Measurements from ENCODE around the gene P2RX1. TPM values are rescaled to one million over a fixed set of nuclear protein-coding genes. Genes with fewer than 3 reads are reported as not detected.
A peak's percentile ranks its signal among the peaks of the same experiment; 100 is the strongest.

The P2RX1 gene
- polyA plus RNA-seq, 12 donors: 1.7 to 28.8 (median 2.5) TPM; not detected in 1

DNA sequence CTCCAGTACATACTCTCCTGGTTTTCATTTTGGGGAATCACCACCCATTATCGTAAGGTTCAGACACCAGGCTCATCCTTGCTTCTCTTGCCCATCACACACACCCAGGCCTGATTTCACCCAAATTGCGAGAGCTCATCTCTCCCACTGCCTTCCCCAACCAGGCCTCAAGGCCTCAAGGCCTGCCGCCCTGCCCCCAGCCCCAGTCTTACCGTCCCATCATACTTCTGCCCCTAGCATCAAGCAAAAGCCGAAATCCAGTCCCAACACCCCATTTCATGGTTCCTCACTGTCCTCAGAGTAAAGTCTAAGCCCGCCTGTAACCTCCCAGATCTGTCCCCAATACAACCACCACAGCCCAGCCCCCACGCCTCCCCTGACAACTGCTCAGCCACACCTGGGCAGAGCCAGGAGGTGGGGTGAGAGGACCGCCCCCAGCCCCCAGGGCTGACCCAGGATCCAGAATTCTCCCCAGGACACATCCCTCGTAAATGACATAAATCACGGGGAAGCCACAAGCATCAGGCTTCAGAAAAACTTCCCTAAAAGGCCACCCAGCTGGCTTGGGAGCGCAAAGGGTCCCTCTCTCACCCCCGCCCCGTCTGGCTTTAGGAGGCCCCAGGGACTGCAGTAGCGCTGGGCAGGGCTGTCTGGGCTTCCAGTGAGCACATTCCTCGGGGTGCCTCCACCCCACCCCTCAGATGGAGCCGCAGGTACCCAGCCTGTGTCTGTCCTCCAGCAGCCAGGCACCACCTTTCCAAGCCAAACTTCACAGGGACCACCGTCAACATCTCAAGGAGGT is 9.6 kb upstream of the P2RX1 start:
- no peak for DNase-seq

DNA sequence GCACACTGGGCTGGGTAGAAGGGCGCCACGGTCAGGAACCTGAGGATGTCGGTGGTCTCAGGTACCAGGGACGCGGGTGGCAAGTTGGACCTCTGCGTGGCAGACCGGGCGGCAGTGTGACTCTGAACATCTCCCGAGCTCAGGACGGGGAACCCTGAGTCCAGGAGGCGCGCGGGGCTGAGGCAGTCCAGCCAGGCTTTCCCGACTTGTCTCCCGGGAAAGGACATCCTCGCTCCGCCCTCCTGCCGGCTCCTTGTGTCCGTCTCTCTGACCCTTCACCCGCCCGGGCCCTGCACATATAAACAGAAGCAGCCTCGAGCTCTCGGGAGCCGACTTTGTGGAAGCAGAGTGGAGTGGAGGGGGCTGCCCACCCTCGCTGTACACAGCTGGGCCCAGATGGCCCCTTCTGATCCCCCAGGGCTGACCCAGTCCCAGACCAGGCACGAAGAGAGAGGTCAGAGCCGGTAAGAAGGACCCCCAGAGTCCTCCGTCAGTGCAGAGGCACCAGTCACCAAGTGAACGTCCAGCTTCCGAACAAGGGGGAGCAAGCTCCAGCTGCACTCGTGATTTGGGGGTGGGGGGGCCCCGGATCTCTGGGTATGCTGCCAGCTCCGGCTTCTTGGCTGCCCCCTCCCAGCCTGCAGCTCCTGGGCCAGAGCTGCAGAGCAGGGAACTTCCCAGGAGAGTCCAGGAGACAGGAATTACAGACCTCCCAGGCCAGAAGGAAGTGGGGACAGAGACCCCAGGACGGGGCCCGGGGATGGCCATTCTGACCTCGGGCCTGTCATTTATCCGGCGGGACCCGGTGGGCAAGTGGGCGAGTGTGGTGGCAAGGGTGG is 8.5 kb upstream of the P2RX1 start:
- no peak for DNase-seq

DNA sequence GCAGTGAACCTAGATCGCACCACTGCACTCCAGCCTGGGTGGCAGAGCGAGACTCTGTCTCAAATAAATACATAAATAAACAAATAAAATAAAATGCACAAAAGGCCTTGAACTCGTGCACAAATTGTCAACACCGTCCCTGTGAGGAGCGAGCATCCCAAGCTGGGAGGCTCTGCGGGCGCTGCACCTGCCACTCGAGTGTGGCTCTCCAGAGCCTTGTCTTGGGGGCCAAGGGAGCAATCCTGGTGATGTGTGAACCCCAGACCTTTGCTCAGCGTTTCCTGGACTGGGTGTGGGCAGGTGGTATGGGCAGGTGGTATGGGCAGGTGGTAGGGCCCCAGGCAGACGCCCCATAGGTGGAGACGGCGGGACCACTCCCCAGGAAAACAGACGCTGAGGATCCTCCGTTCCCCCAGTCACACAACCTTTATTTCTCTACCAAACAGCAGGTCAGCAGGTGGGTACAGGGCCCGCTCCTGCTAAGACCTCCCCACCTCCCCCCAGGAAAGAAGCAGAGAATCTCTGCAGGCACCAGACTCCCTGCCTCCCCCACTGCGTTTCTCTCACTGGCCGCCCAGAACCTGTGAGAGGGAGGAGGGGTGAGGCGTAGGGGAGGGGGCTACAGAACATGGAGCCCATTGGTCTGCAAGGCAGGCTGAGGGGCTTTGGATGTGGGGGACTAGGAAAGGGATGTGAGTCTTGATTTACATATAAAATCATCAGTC is 7.4 kb upstream of the P2RX1 start:
- DNase-seq: no peak

DNA sequence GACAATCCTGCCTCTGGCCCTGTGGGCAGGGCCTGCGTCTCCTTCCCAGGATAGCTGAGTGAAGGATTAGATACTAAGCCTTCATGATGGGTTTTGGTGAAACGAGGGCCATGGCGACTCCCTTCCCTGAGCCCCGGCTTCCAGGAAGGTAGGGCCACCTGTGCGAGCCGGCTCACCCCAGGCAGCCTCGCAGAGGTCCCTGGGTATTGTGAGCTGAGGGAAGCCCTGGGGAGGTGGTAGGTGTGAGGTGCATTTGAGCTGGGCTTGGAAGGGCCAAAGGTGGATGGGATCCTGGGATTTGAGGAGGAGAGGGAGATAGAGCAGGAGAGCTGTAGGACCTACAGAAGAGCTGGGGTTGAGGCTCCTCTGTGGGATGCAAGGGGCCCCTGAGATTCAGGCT is 6.5 kb upstream of the P2RX1 start:
- no peak for DNase-seq

DNA sequence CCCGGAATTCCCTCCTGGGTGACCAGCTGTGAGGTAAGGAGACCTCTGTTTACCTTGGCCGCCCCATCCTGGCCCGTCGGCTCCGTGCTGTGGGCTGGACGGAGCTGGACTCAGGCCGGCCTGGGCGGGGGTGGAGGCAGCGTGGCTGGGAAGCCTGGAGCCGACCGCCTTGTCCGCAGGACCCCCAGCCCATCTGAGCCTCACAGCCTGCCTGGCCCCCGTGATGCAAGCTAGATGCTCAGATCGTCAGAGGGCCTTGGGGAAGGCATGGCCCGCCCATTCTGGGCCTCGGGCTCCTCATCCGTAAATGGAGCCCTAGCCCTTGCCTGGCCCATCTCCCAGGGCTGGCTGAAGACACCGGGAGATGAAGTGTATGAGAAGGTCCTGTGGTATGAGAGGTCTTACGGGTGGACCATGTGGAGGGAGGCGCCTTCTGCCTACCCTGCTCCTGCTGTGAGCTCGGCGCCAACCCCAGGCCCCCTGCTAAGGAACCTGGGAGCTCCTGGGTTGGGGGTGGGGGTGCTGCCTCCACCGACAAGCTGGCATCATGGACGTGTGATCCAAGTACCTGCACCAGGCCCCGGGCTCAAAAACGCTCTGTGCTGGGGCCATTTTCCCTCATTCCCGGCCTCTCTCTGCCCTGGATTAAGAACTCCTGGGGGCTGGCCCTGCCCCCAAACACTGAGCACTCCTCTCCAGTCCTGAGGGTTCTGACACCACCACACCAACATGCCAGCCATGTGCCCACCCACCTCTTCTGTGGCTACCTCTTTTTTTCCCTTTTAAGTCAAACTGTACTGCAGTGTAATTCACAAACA is 5.4 kb upstream of the P2RX1 start:
- no peak for DNase-seq

DNA sequence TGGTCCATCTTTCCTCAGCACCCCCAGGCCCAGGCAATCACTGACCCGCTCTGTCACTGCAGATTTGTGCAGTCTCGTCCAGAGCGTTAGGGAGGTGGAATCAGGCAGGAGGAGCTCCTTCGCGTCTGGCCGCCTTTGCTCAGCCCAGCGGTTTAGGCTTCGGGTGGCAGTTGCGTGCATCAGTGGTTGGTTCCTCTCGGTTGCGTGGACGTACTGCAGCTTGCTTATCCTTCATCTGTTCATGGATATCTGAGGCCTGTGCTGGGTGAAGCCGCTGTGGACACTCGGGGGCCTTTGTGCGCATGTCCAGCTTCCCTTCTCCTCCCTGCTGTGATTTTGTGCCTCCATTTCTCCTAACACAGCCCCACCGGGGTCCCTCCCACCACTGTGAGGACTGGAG is 4.7 kb upstream of the P2RX1 start:
- no peak for DNase-seq

DNA sequence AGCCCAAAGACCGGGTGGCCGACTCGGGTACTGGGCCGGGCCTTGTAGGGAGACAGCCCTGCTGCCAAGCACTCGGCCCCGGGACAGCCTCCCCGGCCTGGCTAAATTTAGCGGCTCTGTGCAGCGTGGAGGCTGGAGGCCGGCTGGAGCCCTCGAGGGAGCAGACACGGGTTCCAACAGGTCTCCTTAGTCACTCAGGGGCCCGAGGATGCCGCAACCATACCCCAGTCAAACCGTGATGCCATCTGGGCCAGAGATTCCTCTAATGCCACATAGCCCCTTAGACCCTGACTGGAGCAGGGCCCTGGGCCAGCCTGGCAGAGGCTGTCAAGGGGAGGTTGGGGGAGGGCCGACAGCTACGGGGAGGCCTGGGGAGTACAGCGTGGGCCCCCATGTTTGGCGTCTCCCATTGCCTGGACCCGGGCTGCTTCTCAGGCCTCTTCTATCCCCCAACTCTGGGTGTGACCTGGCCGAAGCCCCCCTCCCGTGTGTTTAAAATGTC is 2.9 kb upstream of the P2RX1 start:
- no peak for DNase-seq

DNA sequence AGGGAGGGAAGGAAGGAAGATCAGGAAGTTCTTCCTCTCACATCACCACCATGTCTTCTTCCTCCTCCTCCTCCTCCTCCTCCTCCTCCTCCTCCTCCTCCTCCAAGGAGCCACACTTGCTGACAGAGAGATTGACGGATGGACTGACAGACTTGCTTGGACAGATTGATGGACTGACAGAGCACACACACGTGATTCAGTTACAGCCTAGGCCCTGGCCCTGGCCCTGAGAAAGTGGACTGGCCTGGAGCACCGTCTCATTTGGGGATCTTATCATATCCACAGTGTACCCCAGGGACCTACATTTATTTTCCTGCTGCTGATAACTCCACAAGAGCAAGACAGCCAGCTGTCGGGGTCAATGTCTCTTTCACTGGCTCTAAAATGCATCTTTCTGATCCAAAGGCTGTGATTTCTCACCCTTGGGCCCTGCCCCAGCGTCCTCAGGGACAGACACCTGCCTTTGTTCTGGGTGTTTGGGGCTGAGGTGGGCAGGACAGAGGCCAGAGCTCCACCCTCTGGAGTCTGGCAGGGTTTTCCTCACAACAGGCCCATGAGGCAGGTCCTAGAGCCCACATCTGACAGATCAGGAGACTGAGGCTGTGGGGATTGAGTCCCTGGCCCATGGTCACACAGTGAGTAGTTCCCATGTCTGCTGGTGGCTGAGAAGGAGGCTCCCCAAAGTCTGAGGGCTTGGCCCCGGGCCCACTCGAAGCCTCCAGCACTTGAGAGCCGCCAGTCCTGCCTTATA is 2.3 kb upstream of the P2RX1 start:
- no peak for DNase-seq

DNA sequence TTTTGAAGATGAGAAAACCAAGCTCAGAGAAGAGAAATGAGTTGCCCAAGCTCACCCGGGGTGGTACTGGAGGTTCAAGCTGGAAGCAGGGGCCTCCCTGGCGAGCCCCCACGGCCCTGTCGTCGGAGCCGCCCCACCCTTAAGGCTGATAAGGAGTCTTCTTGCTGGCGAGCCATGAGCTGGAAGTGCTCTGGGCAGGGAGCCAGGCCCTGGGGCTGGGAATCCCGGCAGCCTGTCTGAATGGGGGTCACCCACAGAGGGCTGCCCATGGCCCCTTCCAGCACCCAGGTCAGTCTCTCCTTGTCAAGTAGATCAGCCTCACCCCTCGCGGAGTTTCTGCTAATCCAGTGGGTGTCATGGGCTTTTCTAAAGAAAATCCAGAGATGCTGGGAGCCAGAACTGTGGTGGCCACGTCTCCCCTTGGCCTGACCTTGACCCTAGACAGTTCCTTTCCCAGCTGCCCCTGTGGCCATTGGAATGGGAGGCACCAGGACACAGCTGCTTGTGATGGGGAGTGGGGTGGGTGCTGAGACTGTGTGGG is 1.2 kb upstream of the P2RX1 start:
- no peak for DNase-seq

DNA sequence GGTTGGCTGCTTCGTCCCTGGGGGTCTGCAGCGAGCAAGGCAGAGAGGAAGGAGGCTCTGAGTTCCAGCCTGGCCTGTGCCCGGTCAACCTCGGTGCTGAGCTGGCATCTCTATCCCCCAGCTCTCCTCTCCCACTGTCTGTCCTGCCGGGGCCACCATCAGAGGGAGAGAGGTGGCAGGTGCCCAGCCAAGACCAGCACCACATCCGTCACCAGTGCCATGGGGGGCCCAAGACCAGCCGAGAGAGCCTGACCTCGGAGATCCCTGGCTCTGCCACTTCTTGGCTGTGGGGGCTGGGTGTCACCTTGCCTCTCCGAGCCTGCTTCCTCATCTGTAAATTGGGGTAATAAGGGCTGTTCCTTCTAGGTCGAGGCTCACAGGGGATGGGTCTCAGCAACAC is 560 bp upstream of the P2RX1 start:
- DNase-seq: no peak

DNA sequence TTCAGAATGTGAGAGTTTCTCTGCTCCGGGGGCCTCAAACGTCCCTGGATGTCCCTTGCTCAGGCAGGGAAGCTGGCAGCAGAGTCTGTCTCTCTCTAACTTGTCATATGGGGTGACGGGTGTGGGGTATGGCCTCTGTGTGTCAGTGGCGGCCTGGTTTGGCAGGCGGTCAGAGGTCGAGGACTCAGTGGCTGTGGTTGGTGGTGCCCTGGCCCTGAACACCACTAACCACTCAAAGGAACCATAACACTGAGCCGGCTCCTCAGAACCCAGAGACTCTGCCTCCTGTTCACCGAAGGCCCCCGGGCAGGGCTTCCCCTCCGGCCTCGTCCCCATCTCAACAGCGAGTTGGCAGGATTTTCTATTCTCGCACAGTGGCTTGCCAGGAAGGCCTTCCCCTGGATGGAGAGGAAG is 677 bp downstream of the P2RX1 start:
- no peak for DNase-seq

DNA sequence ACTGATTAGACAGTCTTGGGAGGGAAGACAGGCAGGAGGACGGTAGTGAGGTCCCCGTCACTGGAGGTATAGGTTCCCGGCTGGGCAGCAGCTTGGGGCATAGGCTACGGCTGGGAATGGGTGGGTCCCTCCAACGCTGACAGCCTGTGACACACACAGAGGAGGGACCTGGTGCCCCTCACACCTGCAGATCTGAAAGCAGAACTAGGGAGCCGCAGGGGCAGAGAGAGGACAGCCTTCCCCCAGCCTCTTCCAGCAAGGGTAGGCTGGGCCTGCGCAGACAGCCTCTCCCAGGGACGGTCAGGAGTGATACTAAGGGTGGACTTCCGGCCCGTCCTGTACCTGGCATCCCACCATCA is 2.0 kb downstream of the P2RX1 start:
- DNase-seq: no peak

DNA sequence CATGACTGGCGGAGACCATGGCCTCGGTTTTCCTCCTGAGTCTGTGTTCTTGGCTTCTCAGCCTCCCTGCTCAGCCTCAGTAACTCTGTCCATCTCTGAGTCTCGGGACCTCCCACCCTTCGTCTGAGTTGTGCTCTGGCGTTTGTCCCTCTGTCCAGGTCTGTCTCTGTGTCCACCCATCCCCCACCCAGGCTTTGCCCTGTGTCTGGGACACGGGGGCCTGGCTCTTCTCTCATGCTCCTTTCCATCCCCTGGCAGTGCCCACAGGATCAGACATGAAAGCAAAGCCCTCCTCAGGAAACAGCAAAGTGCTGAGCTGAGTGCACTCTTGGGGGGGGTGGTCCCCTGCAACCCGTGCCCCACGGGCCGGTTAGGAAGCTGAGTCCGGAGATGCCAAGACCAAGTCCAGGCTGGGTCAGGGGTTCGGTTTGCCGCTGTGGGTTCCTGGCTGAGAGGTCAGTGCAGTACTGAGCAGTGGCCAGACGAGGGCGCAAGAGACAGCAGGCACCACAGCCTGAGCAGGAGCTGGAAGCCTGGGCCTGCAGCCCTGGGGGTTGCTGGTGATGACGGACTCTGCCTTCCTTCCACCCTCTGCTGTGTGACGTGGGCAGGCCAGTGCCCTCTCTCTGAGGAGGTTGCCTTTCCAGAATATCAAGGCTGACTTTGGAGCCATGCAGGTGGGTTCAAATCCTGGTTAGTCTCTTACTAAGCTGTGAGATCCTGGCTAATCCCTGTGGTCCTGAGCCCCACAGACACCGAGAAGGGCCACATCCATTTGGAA is 2.5 kb downstream of the P2RX1 start:
- DNase-seq: peak; percentile 78

DNA sequence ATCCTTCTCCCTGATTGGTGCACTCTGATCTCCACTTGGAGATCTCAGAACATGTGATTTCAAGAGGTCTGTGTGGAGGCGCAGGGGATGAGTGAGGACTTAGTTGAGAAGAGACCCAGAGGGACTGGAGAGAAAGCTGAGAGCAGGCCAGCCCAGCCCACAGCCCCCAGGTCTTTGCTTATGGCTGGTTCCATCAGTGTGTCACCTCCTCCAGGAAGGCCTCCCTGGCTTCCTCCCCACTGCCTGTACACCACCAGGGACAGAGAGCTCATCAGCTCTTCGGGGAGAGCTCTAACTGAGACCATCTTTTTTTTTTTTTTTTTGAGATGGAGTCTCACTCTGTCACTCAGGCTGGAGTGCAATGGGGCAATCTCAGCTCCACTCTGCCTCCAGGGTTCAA is 3.4 kb downstream of the P2RX1 start:
- DNase-seq: no peak

DNA sequence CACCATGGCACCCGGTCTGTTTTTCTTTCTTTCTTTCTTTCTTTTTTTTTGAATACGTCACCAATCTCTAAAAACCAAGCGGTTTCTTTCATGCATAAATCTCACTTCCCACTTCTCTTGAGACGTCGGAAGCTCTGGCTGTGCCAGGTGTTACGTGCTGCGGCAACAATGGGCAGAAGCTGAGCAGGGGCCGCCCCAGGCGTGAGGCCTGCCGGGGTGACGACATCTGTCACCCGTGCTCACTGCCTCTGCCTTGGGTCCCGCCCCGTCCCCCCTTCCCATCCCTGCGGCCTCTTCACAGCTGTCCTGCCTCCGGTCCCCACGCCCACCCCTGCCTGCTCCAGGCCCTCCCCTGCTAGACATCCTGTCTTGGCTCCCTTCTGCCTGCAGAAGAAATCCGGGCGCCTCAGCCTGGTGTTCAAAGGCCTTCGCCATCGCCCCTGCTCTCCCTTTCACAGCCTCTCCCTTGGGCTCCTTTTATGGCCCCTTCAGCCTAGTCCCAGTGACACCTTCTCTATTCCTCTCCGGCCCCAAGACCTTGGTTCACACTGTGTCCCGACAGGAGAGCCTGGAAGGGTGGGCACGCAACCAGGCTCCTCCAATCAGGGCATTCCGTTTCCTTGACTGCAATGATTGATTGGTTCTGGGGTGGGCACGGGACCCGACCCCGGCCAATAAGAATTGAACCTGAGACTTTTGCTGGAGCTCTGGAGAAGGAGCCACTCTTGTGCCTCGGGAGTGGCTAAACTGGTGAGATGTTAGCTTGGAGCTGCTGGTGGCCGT is 4.8 kb downstream of the P2RX1 start:
- peak; percentile 74 for DNase-seq

DNA sequence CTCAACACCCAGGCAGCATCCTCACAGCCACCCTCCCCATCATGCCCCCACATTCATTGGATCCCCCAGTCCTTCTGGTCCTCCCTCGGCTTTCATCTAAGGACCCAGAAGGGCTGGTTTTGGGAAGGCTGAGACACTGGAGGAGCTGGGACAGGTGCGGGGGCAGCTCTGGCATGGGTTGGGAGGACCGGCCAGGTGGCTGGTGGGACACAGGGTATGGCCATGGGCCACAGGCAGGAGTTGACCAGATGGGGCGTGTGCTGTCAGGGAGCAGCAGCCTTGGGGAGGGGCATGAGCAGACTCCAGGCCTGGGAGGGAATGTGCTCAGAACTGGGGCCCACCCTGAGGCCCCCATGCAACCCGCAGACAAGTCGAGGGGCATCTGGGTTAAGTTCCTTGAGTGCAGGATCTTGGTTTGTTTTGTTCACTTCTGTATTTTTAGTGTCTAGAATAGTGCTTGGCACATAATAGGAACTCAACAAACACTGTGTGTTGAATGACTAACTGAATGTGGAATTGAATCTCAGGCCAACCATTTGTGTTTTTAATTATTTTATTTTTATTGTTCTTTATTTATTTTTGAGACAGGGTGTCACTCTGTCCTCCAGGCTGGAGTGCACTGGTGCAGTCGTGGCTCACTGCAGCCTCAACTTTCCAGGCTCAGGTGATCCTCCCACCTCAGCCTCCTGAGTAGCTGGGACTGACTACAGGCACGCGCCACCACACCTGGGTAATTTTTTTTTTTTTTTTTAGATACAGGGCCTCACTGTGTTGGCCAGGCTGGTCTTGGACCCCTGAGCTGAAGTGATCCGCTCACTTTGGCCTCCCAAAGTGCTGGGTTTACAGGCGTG is 5.6 kb downstream of the P2RX1 start:
- no peak for DNase-seq

DNA sequence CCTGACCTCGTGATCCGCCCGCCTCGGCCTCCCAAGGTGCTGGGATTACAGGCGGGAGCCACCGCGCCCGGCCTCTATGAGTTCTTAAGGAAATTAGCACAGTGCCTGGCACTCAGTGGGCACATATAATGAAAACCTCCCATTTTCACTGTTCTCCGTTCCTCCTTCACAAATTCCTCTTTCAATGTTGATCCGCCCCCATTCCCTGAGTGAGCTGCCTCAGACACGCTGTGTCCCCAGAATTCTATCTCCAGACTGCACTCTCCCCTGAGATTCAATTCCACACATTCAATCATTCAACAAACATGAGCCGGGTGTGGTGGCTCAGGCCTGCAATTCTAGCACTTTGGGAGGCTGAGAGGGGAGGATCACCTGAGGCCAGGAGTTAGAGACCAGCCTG is 7.0 kb downstream of the P2RX1 start:
- no peak for DNase-seq
